ENCODE data around the gene SFT2D1. TPM values are rescaled to one million over a fixed set of nuclear protein-coding genes. Genes with fewer than 3 reads are reported as not detected.

SFT2D1 gene
- total and polyA plus RNA-seq, 2 of the 4 experiments (the other 2 are of a cell fraction) = 10.2 to 45.8 TPM

- ATAC-seq (ENCODE audit: low read depth) (no peak), DNase-seq (no peak)
- Histone ChIP-seq H3K4me1 (ENCODE audit: control insufficient read depth, insufficient read depth, low read length) (peaks cover 11% of the 10 kb centered on the region; the same call in 1 of the 2 replicates), H2AK5ac (ENCODE audit: low read depth, low read length) (no peak overlapping the region), H2BK20ac (ENCODE audit: low read depth, low read length) (no peak overlapping the region), H3K27ac (ENCODE audit: insufficient read depth, low read length) (no peak overlapping the region), H2BK5ac (ENCODE audit: low read depth, low read length, poor library complexity, severe bottlenecking) (no peak overlapping the region), H4K5ac (ENCODE audit: low read depth, low read length) (no peak overlapping the region), H2BK15ac (ENCODE audit: low read depth, low read length) (no peak overlapping the region), H3K18ac (ENCODE audit: low read depth, low read length) (no peak overlapping the region), H4K8ac (ENCODE audit: low read depth in 2 of 2, low read length in 2 of 2) (no peak overlapping the region), H3K4me3 (ENCODE audit: insufficient read depth, low read depth, low read length) (no peak overlapping the region), H2BK120ac (ENCODE audit: low read depth, low read length) (no peak overlapping the region), H3K9me1 (ENCODE audit: insufficient read depth, low read length) (peaks cover 4% of the 10 kb centered on the region; the same call in 1 of the 2 replicates), H4K20me1 (ENCODE audit: insufficient read depth, low read length) (peaks cover 80% of the 10 kb centered on the region), H3K9ac (ENCODE audit: low read depth, low read length) (no peak overlapping the region), H2AFZ (replicated peaks; ENCODE audit: low read length, poor library complexity) (no peak overlapping the region), H3K4me2 (ENCODE audit: low read depth, low read length) (no peak overlapping the region), H3K56ac (ENCODE audit: extremely low read depth, insufficient read depth, low read length) (no peak overlapping the region), H3K4ac (ENCODE audit: low read depth, low read length) (no peak overlapping the region), H3K79me1 (ENCODE audit: low read depth in 1 of 2, low read length in 2 of 2) (peaks cover 34 to 76% of the 10 kb centered on the region in 2 experiments), H3K27me3 (ENCODE audit: control insufficient read depth, insufficient read depth, low read length) (no peaks in the 10 kb centered on the region), H3K23ac (ENCODE audit: low read depth, low read length) (peak overlapping the region; percentile 9; the same call in 1 of the 2 replicates), H3K36me3 (ENCODE audit: control insufficient read depth, insufficient read depth, low read length) (peaks cover 23% of the 10 kb centered on the region), H2AK9ac (replicated peaks; ENCODE audit: low read depth, low read length, poor library complexity) (no peak overlapping the region), H3K9me3 (ENCODE audit: control insufficient read depth, insufficient read depth, low read length) (no peaks in the 10 kb centered on the region), H4K91ac (ENCODE audit: insufficient read depth, low read depth, low read length) (no peak overlapping the region), H3K14ac (replicated peaks; ENCODE audit: low read depth, low read length) (no peak overlapping the region)
- TF ChIP-seq MAFK (IDR thresholded peaks at IDR 0.05; ENCODE audit: low read depth, low read length) (no peak), FOS (IDR thresholded peaks at IDR 0.05; ENCODE audit: low read depth, low read length) (no peak), SMC3 (IDR thresholded peaks at IDR 0.05; ENCODE audit: low read depth, low read length) (no peak), MAZ (IDR thresholded peaks at IDR 0.05; ENCODE audit: borderline replicate concordance, low read depth, low read length) (no peak), CEBPB (IDR thresholded peaks at IDR 0.05; ENCODE audit: low read depth, low read length) (no peak), POLR2A (IDR thresholded peaks at IDR 0.05; ENCODE audit: low read depth, low read length) (no peak), NFE2L2 (IDR thresholded peaks at IDR 0.05; ENCODE audit: low read depth, low read length) (no peak)
- TF ChIP-seq, protein P1, sequence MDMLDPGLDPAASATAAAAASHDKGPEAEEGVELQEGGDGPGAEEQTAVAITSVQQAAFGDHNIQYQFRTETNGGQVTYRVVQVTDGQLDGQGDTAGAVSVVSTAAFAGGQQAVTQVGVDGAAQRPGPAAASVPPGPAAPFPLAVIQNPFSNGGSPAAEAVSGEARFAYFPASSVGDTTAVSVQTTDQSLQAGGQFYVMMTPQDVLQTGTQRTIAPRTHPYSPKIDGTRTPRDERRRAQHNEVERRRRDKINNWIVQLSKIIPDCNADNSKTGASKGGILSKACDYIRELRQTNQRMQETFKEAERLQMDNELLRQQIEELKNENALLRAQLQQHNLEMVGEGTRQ (IDR thresholded peaks at IDR 0.05; ENCODE audit: low read depth, low read length) = no peak
- TF ChIP-seq, protein P2, sequence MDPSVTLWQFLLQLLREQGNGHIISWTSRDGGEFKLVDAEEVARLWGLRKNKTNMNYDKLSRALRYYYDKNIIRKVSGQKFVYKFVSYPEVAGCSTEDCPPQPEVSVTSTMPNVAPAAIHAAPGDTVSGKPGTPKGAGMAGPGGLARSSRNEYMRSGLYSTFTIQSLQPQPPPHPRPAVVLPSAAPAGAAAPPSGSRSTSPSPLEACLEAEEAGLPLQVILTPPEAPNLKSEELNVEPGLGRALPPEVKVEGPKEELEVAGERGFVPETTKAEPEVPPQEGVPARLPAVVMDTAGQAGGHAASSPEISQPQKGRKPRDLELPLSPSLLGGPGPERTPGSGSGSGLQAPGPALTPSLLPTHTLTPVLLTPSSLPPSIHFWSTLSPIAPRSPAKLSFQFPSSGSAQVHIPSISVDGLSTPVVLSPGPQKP (IDR thresholded peaks at IDR 0.05; ENCODE audit: borderline replicate concordance, low read depth, low read length) = no peak
- in situ Hi-C loops (cut with MboI; ENCODE audit: low sequenced_read_pairs) (no loop called here), intact Hi-C loops (cut with micrococcal nuclease) (no loop called here), dilution Hi-C loops (cut with HindIII; ENCODE audit: low sequenced_read_pairs, unreplicated experiment) (no loop called here)
- WGBS, 2 experiments (ENCODE audit: extremely low coverage in 2 of 2, insufficient read length in 1 of 2) = 92% methylated on average over 13 of the region's 23 CpGs; no CpG with 5 or more reads in 1 of the 2 experiments
- ChIA-PET CTCF (no interaction called here), POLR2A (ENCODE audit: unreplicated experiment) (no interaction called here)
- BruUV-seq (replicated peaks) = no TSS peak
Observed at GRCh38 chr6:166333172-166333995, 9.0 kb downstream of the SFT2D1 start.
